ENCODE data around the gene ADAD1. TPM values are rescaled to one million over a fixed set of nuclear protein-coding genes. Genes with fewer than 3 reads are reported as not detected.

The ADAD1 gene
- total and polyA plus RNA-seq, 8 donors, result not detected

GRCh38 chr4:122341886-122342285, 36.9 kb upstream of the ADAD1 start:
- intact Hi-C loops (cut with DNase I; ENCODE audit: low total_unique reads), result no loop called here
- 85 to 100% (median 93%) methylated on average over 1 of the region's 1 CpG for WGBS, 5 donors
- no peak for DNase-seq
- Histone ChIP-seq H3K4me3 (no peak overlapping the region), H3K36me3 (peaks cover 10 to 80% (median 68%) of the 10 kb centered on the region in 4 donors), H3K4me1 (no peaks in the 10 kb centered on the region), H3K27ac (no peak overlapping the region), H3K27me3 (no peaks in the 10 kb centered on the region), H3K9me3 (no peaks in the 10 kb centered on the region)
- no peak for TF ChIP-seq POLR2AphosphoS5 (IDR thresholded peaks at IDR 0.05)
- TF ChIP-seq POLR2A (IDR thresholded peaks at IDR 0.05), result no peak
- TF ChIP-seq EP300 (IDR thresholded peaks at IDR 0.05), result no peak
- TF ChIP-seq CTCF (IDR thresholded peaks at IDR 0.05), result no peak

- intact Hi-C loops (cut with DNase I; ENCODE audit: low total_unique reads), result no loop called here
- Histone ChIP-seq H3K27me3 (no peaks in the 10 kb centered on the region), H3K9me3 (no peaks in the 10 kb centered on the region), H3K4me1 (no peaks in the 10 kb centered on the region), H3K36me3 (peaks cover 36 to 88% (median 79%) of the 10 kb centered on the region in 4 donors), H3K4me3 (no peak overlapping the region), H3K27ac (no peak overlapping the region)
- TF ChIP-seq POLR2A (IDR thresholded peaks at IDR 0.05), result no peak
- no peak for TF ChIP-seq CTCF (IDR thresholded peaks at IDR 0.05)
- no peak for TF ChIP-seq EP300 (IDR thresholded peaks at IDR 0.05)
- TF ChIP-seq POLR2AphosphoS5 (IDR thresholded peaks at IDR 0.05), result no peak
- no peak for DNase-seq
- WGBS, 5 donors, result 98 to 100% (median 100%) methylated on average over 1 of the region's 1 CpG
Observed at GRCh38 chr4:122346036-122346435, 32.8 kb upstream of the ADAD1 start.

- Histone ChIP-seq H3K36me3 (peaks cover 39 to 93% (median 84%) of the 10 kb centered on the region in 4 donors), H3K27ac (no peak overlapping the region), H3K9me3 (no peaks in the 10 kb centered on the region), H3K27me3 (no peaks in the 10 kb centered on the region), H3K4me3 (no peak overlapping the region), H3K4me1 (no peaks in the 10 kb centered on the region)
- 80 to 86% (median 86%) methylated on average over 5 of the region's 5 CpGs for WGBS, 5 donors
- no peak for DNase-seq
- intact Hi-C loops (cut with DNase I; ENCODE audit: low total_unique reads), result no loop called here
- TF ChIP-seq EP300 (IDR thresholded peaks at IDR 0.05) (no peak), CTCF (IDR thresholded peaks at IDR 0.05) (no peak), POLR2A (IDR thresholded peaks at IDR 0.05) (no peak), POLR2AphosphoS5 (IDR thresholded peaks at IDR 0.05) (no peak)
Observed at GRCh38 chr4:122346503-122346902, 32.3 kb upstream of the ADAD1 start.

- Histone ChIP-seq H3K9me3 (no peaks in the 10 kb centered on the region), H3K27ac (no peak overlapping the region), H3K4me3 (no peak overlapping the region), H3K4me1 (no peaks in the 10 kb centered on the region), H3K27me3 (no peaks in the 10 kb centered on the region), H3K36me3 (peaks cover 28 to 98% (median 91%) of the 10 kb centered on the region in 4 donors)
- intact Hi-C loops (cut with DNase I; ENCODE audit: low total_unique reads), result no loop called here
- TF ChIP-seq EP300 (IDR thresholded peaks at IDR 0.05) (no peak), CTCF (IDR thresholded peaks at IDR 0.05) (no peak), POLR2AphosphoS5 (IDR thresholded peaks at IDR 0.05) (no peak), POLR2A (IDR thresholded peaks at IDR 0.05) (no peak)
- DNase-seq, result no peak
Observed at GRCh38 chr4:122356317-122356808, 22.4 kb upstream of the ADAD1 start.

All from stomach (tissue), 9 donors.